HCT116 (cell line): ENCODE data around the gene PDLIM7. TPM values are rescaled to one million over a fixed set of nuclear protein-coding genes. Genes with fewer than 3 reads are reported as not detected.

ENCODE experiments used
- ATAC-seq: fragments of 200-7000 bp; cut with Tn5 transposase; 2 replicates; pipeline ENCODE4 v1.9.1; 2020; ENCODE audit warnings: mild to moderate bottlenecking, moderate library complexity
- BruUV-seq: library from RNA; stranded (reverse); fragments of 400-500 nt; replicated peaks from 2 replicates; lab custom pipeline; 2021; lab: Mats Ljungman, UMichigan
- CTCF ChIA-PET: fragments of 300-600 bp; sonication (Branson Sonifier 250); formaldehyde crosslinking; loops from one replicate; lab custom pipeline; 2021; ENCODE audit warnings: antibody characterized with exemption; lab: Charles Lee
- POLR2A ChIA-PET: fragments of 300-600, 350-600 bp; sonication (Branson Sonifier 250); formaldehyde crosslinking; loops from one replicate; lab custom pipeline; 2021; ENCODE audit warnings: antibody characterized with exemption; lab: Charles Lee
- RAD21 ChIA-PET, 2 experiments: fragments of 300-600 bp; sonication (Branson Sonifier 250); formaldehyde crosslinking; loops; one replicate each; lab custom pipeline; 2023; ENCODE audit warnings: low total read pairs in 2 of 2; ENCODE audit not compliant: uncharacterized antibody in 2 of 2, unreplicated experiment in 2 of 2, low non-redundant PET in 1 of 2; lab: Charles Lee
- DNase-seq: peaks from one replicate; pipeline ENCODE4 v3.0.0-alpha.2; 2010; ENCODE audit warnings: low read depth, low spot score
- H2AFZ ChIP-seq: fragments of 200-600 bp; shearing (Covaris generic), sonication (generic); 2 replicates; pipeline ENCODE4 v1.6.1; 2017; ENCODE audit warnings: low read depth, mixed run types, mixed read lengths, antibody characterized with exemption, low read length; ENCODE audit not compliant: poor library complexity, severe bottlenecking
- H3K27ac ChIP-seq: 2 replicates; pipeline ENCODE4 v1.5.1; 2012; ENCODE audit warnings: low read depth, low read length
- H3K27me3 ChIP-seq: fragments of 200-600 bp; sonication (generic); 2 replicates; pipeline ENCODE4 v1.6.1; 2016; ENCODE audit warnings: mixed run types, low read length, mixed read lengths; ENCODE audit not compliant: insufficient read depth
- H3K36me3 ChIP-seq, 2 experiments: fragments of 200-500 bp in 1 of 2; fragments of 200-600 bp in 1 of 2; sonication (Bioruptor generic) in 1 of 2; sonication (generic) in 1 of 2; 2 replicates each; pipeline versions ENCODE4 v1.5.1 to v1.6.1; 2014 to 2016; ENCODE audit warnings: low read length in 2 of 2, inconsistent platforms in 1 of 2, mixed read lengths in 1 of 2, mixed run types in 1 of 2; ENCODE audit not compliant: insufficient read depth in 2 of 2, control insufficient read depth in 1 of 2
- H3K4me1 ChIP-seq, 2 experiments: fragments of 200-600 bp in 1 of 2; sonication (generic) in 1 of 2; 2 replicates each; pipeline versions ENCODE4 v1.5.1 to v1.6.1; 2012 to 2017; ENCODE audit warnings: low read length in 2 of 2, inconsistent platforms in 1 of 2, mild to moderate bottlenecking in 1 of 2, mixed read lengths in 1 of 2, mixed run types in 1 of 2, moderate library complexity in 1 of 2; ENCODE audit not compliant: insufficient read depth in 2 of 2, control insufficient read depth in 1 of 2
- H3K4me2 ChIP-seq: fragments of 200-600 bp; sonication (generic); 2 replicates; pipeline ENCODE4 v1.6.1; 2017; ENCODE audit warnings: mixed run types, low read length, mixed read lengths
- H3K4me3 ChIP-seq, 2 experiments: fragments of 200-600 bp in 1 of 2; sonication (generic) in 1 of 2; replicated peaks in 1 of 2; 2 replicates each; pipeline ENCODE4 v1.5.1; 2011 to 2016; ENCODE audit warnings: low read length in 2 of 2, control low read depth in 1 of 2, low read depth in 1 of 2, mild to moderate bottlenecking in 1 of 2, mixed read lengths in 1 of 2, mixed run types in 1 of 2
- H3K79me2 ChIP-seq: fragments of 200-600 bp; sonication (generic); 2 replicates; pipeline ENCODE4 v1.6.1; 2017; ENCODE audit warnings: mild to moderate bottlenecking, mixed run types, low read length, moderate library complexity, mixed read lengths; ENCODE audit not compliant: insufficient read depth
- H3K9ac ChIP-seq: fragments of 200-600 bp; sonication (generic); 2 replicates; pipeline ENCODE4 v1.6.1; 2016; ENCODE audit warnings: low read length, mixed read lengths
- H3K9me2 ChIP-seq: fragments of 200-600 bp; sonication (generic), shearing (Covaris generic); 2 replicates; pipeline ENCODE4 v1.6.1; 2017; ENCODE audit warnings: mixed run types, mild to moderate bottlenecking, moderate library complexity; ENCODE audit not compliant: insufficient read depth
- H3K9me3 ChIP-seq, 2 experiments: fragments of 200-500 bp in 1 of 2; fragments of 200-600 bp in 1 of 2; sonication (Bioruptor generic) in 1 of 2; sonication (generic) in 1 of 2; 2 replicates each; pipeline ENCODE4 v1.6.1; 2014 to 2017; ENCODE audit warnings: low read length in 2 of 2, mixed read lengths in 2 of 2, inconsistent platforms in 1 of 2, low read depth in 1 of 2, mild to moderate bottlenecking in 1 of 2, mixed run types in 1 of 2, moderate library complexity in 1 of 2; ENCODE audit not compliant: control insufficient read depth in 1 of 2, insufficient read depth in 1 of 2
- H4K20me1 ChIP-seq: fragments of 200-600 bp; sonication (generic), shearing (Covaris generic); 2 replicates; pipeline ENCODE4 v1.6.1; 2017; ENCODE audit warnings: mixed run types, mild to moderate bottlenecking, moderate library complexity; ENCODE audit not compliant: insufficient read depth
- ATF3 ChIP-seq: IDR thresholded peaks from 2 replicates; pipeline ENCODE4 v1.6.1; 2012
- CEBPB ChIP-seq: IDR thresholded peaks from 2 replicates; pipeline ENCODE4 v1.6.1; 2012; ENCODE audit warnings: low read depth
- CTCF ChIP-seq, 3 experiments: fragments of 200-600 bp in 1 of 3; sonication (generic) in 1 of 3; IDR thresholded peaks in 2 of 3; conservative IDR thresholded peaks in 1 of 3; 2 replicates each; pipeline ENCODE4 v1.5.1; 2012 to 2017; ENCODE audit warnings: low read depth in 2 of 3, low read length in 2 of 3, antibody characterized with exemption in 1 of 3, borderline replicate concordance in 1 of 3, control low read depth in 1 of 3, mild to moderate bottlenecking in 1 of 3, mixed read lengths in 1 of 3, mixed run types in 1 of 3, moderate library complexity in 1 of 3; ENCODE audit not compliant: insufficient read depth in 1 of 3
- EGR1 ChIP-seq: IDR thresholded peaks from 2 replicates; pipeline ENCODE4 v1.6.1; 2012; ENCODE audit warnings: low read depth
- ELF1 ChIP-seq: IDR thresholded peaks from 2 replicates; pipeline ENCODE4 v1.6.1; 2012; ENCODE audit warnings: low read depth, borderline replicate concordance
- EZH2phosphoT487 ChIP-seq: fragments of 200-600 bp; IDR thresholded peaks from 2 replicates; pipeline ENCODE4 v1.6.1; 2018; ENCODE audit warnings: antibody characterized with exemption, borderline replicate concordance
- FOSL1 ChIP-seq: IDR thresholded peaks from 2 replicates; pipeline ENCODE4 v1.6.1; 2012; ENCODE audit warnings: low read depth
- JUND ChIP-seq: IDR thresholded peaks from 2 replicates; pipeline ENCODE4 v1.6.1; 2012
- MAX ChIP-seq: IDR thresholded peaks from 2 replicates; pipeline ENCODE4 v1.6.1; 2012
- POLR2A ChIP-seq: IDR thresholded peaks from 2 replicates; pipeline ENCODE4 v1.7.0; 2011; ENCODE audit warnings: borderline replicate concordance; ENCODE audit not compliant: insufficient read depth, insufficient read length; ENCODE audit errors: extremely low read depth
- POLR2AphosphoS5 ChIP-seq: IDR thresholded peaks from 2 replicates; pipeline ENCODE4 v1.6.1; 2011; ENCODE audit warnings: mild to moderate bottlenecking, low read depth, low read length, moderate library complexity
- RAD21 ChIP-seq: IDR thresholded peaks from 2 replicates; pipeline ENCODE4 v1.6.1; 2012; ENCODE audit warnings: low read depth, mild to moderate bottlenecking
- SIN3A ChIP-seq: IDR thresholded peaks from 2 replicates; pipeline ENCODE4 v1.6.1; 2012; ENCODE audit warnings: low read depth
- SP1 ChIP-seq: IDR thresholded peaks from 2 replicates; pipeline ENCODE4 v1.6.1; 2012; ENCODE audit warnings: low read depth
- SRF ChIP-seq: IDR thresholded peaks from 2 replicates; pipeline ENCODE4 v1.6.1; 2012; ENCODE audit warnings: low read depth
- TCF7L2 ChIP-seq: IDR thresholded peaks from 2 replicates; pipeline ENCODE4 v1.7.0; 2011; ENCODE audit warnings: borderline replicate concordance, inconsistent platforms; ENCODE audit not compliant: insufficient read depth, insufficient read length; ENCODE audit errors: extremely low read depth
- YY1 ChIP-seq: IDR thresholded peaks from 2 replicates; pipeline ENCODE4 v1.6.1; 2011; ENCODE audit warnings: low read length, low read depth, moderate library complexity, mild to moderate bottlenecking; ENCODE audit not compliant: insufficient replicate concordance; ENCODE audit errors: extremely low read depth
- ZBTB33 ChIP-seq: IDR thresholded peaks from 2 replicates; pipeline ENCODE4 v1.6.1; 2011; ENCODE audit warnings: mild to moderate bottlenecking, low read length, moderate library complexity; ENCODE audit not compliant: insufficient replicate concordance; ENCODE audit errors: extremely low read depth
- ZFX ChIP-seq: fragments of 450-650 bp; IDR thresholded peaks from 2 replicates; pipeline ENCODE4 v1.6.1; 2017
- ZNF274 ChIP-seq: fragments of 200-500 bp; sonication (Bioruptor generic); IDR thresholded peaks from 2 replicates; pipeline ENCODE4 v1.6.1; 2014; ENCODE audit warnings: mild to moderate bottlenecking, low read depth, low read length, inconsistent platforms
- intact Hi-C: fragments of 100-400 bp; cut with micrococcal nuclease; formaldehyde crosslinking; loops from 2 replicates; pipeline ENCODE4 v1.10.0; 2022
- total RNA-seq: library from RNA; stranded (reverse); gene quantifications from one replicate; pipeline ENCODE4 v1.2.1, GENCODE V29; 2021; ENCODE audit not compliant: unreplicated experiment

The PDLIM7 gene
- total RNA-seq, 1 experiment from 2014 or later: 153 TPM

GRCh38 chr5:177490311-177490991 is 7.0 kb downstream of the PDLIM7 start:
- ChIA-PET RAD21 (no interaction called here), CTCF (interaction anchor here (1.2 kb wide), 1 partner anchor 33 kb away, joined by 4 read pairs; no protein-coding TSS in a partner anchor), POLR2A (interaction anchor here (0.5 to 1.3 kb wide), 2 partner anchors 11 to 35 kb away, joined by 3 to 4 read pairs; no protein-coding TSS in a partner anchor)
- no peak overlapping the region for H2AFZ ChIP-seq
- H3K9me3 ChIP-seq: no peaks in the 10 kb centered on the region
- no TSS peak for BruUV-seq
- H3K9ac ChIP-seq: no peak overlapping the region
- intact Hi-C loops: no loop called here
- peaks cover 16 to 45% of the 10 kb centered on the region in 2 experiments; a peak in 3 of 4 replicates for H3K36me3 ChIP-seq
- no peaks in the 10 kb centered on the region for H3K9me2 ChIP-seq
- H3K4me3 ChIP-seq: no peak overlapping the region
- DNase-seq (no peak), ATAC-seq (no peak)
- TF ChIP-seq EZH2phosphoT487: no peak
- TF ChIP-seq TCF7L2: no peak
- no peak for TF ChIP-seq YY1
- TF ChIP-seq CEBPB: no peak
- TF ChIP-seq RAD21: no peak
- TF ChIP-seq MAX: no peak
- no peak for TF ChIP-seq POLR2AphosphoS5
- TF ChIP-seq ATF3: no peak
- TF ChIP-seq ZBTB33: no peak
- no peak for TF ChIP-seq JUND
- TF ChIP-seq ZNF274: no peak
- no peak for TF ChIP-seq SP1
- TF ChIP-seq SRF: no peak
- TF ChIP-seq FOSL1: no peak
- no peak for TF ChIP-seq ZFX
- TF ChIP-seq EGR1: no peak
- TF ChIP-seq SIN3A: no peak
- TF ChIP-seq POLR2A: no peak
- TF ChIP-seq CTCF (IDR thresholded peaks at IDR 0.05 in 2 of 3, conservative IDR thresholded peaks at IDR 0.05 in 1 of 3; ENCODE audit: borderline replicate concordance in 1 of 3, insufficient read depth in 1 of 3, low read depth in 2 of 3, low read length in 2 of 3): no peak
- no peak for TF ChIP-seq ELF1
- peak overlapping the region; percentile 8; the same call in 1 of the 2 replicates for H3K27ac ChIP-seq
- H3K79me2 ChIP-seq: peaks cover 52% of the 10 kb centered on the region
- H4K20me1 ChIP-seq: peaks cover 6% of the 10 kb centered on the region; the same call in 1 of the 2 replicates
- H3K4me2 ChIP-seq: no peak overlapping the region
- peaks cover 25 to 46% of the 10 kb centered on the region in 2 experiments for H3K4me1 ChIP-seq
- H3K27me3 ChIP-seq: no peaks in the 10 kb centered on the region
